ENCODE measurements around the gene SCGN.

DNA sequence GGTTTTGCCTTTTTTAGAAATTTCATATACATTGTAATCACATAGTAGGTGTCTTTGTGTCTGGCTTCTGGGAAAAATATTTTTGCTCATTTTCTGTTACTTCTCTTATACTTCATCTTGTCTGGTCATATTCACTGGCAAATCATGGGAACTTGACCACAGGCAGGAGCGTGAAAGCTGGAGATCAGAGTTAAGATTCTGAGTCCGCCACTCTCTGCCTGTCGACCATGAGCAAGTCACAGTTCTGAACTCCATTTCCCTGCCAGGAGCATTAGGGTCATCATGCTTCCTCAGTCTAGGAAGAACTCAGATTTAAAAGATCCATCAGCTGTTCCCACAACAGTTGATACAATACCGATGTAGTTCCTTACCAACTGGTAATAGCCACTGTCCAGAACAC is 12.4 kb upstream of the SCGN start:
- TF ChIP-seq CTCF (IDR thresholded peaks at IDR 0.05), result no peak
- TF ChIP-seq POLR2A (IDR thresholded peaks at IDR 0.05), result no peak

Data from esophagus squamous epithelium (tissue), 4 donors.